Esophagus (tissue), 2 donors: ENCODE data around the gene RER1. TPM values are rescaled to one million over a fixed set of nuclear protein-coding genes. Genes with fewer than 3 reads are reported as not detected.

Experiments
- H3K27ac ChIP-seq, 2 donors: one replicate each; pipeline ENCODE4 v1.5.1; 2013; ENCODE audit warnings: low read depth in 2 of 2, mild to moderate bottlenecking in 2 of 2, inconsistent platforms in 1 of 2, low read length in 1 of 2, moderate library complexity in 1 of 2
- H3K27me3 ChIP-seq, 2 donors: one replicate each; pipeline ENCODE4 v1.6.1; 2013; ENCODE audit warnings: low read length in 2 of 2, control low read depth in 1 of 2, mild to moderate bottlenecking in 1 of 2; ENCODE audit not compliant: insufficient read depth in 2 of 2, control insufficient read depth in 1 of 2
- H3K36me3 ChIP-seq, 2 donors: one replicate each; pipeline ENCODE4 v1.6.1; 2013; ENCODE audit warnings: low read length in 1 of 2; ENCODE audit not compliant: control insufficient read depth in 2 of 2, insufficient read depth in 2 of 2
- H3K4me1 ChIP-seq, 2 donors: one replicate each; pipeline ENCODE4 v1.6.1; 2013; ENCODE audit warnings: low read length in 1 of 2; ENCODE audit not compliant: control insufficient read depth in 2 of 2, insufficient read depth in 2 of 2
- H3K4me3 ChIP-seq, 2 donors: one replicate each; pipeline ENCODE4 v1.5.1; 2013; ENCODE audit warnings: low read length in 2 of 2, mild to moderate bottlenecking in 2 of 2, low read depth in 1 of 2, moderate library complexity in 1 of 2
- H3K9me3 ChIP-seq, 2 donors: one replicate each; pipeline ENCODE4 v1.6.1; 2013; ENCODE audit warnings: mild to moderate bottlenecking in 2 of 2, low read depth in 1 of 2, low read length in 1 of 2, moderate library complexity in 1 of 2; ENCODE audit not compliant: control insufficient read depth in 2 of 2, insufficient read depth in 1 of 2
- whole genome bisulfite sequencing, 2 donors: extraction: QIAGEN DNeasy Blood & Tissue Kit; methylation state at CpG; one replicate each; pipeline ENCODE4 v1.1.7; 2013; 5-methylcytosine and 5-hydroxymethylcytosine counted together
- polyA plus RNA-seq, 2 donors: library from polyadenylated mRNA; stranded (reverse); fragments of 200-250 nt; gene quantifications; one replicate each; pipeline ENCODE4 v1.2.3, GENCODE V29; 2013
- donor health status: healthy with polysubstance abuse.
- donor health status: Bipolar disorder and iron deficiency.

The RER1 gene
- polyA plus RNA-seq, 2 donors = 85.8 to 116 TPM

DNA sequence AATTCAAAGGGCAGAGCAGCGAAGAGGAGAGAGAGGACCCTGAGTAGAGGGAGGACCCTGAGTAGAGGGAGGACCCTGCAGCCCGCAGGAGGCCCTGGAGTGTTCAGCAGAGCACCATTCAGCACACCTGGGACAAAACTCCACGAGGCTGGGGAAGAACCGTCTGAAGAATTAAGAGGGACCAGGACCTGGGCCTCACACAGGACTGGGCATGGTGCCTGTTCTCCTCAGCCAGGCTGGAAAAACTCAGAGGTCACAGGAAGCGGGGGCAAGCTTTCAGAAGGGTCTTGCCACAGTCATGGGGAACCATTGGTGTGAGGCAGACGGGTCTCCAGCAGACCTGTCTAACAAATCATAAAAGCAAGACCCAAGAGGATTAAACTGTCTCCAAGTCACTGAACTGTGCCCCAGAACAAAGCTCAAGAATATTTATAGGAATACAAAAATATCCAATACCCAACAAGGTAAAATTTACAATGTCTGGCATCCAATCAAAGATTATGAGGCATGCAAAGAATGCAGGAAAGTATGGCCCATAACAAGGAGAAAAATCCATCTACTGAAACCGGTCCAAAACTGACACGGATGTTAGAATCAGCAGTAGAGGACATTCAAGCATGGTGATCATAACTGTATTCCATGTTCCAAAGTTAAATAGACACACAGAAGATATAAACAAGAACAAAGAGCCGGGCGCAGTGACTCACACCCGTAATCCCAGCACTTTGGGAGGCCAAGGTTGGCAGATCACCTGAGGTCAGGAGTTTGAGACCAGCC, 30.9 kb upstream of the RER1 start:
- H3K4me3 ChIP-seq = no peak overlapping the region
- H3K4me1 ChIP-seq = no peaks in the 10 kb centered on the region
- H3K9me3 ChIP-seq = no peaks in the 10 kb centered on the region
- 65 to 69% methylated on average over 11 of the region's 11 CpGs for WGBS, 2 donors
- no peak overlapping the region for H3K27ac ChIP-seq
- H3K27me3 ChIP-seq = no peaks in the 10 kb centered on the region
- H3K36me3 ChIP-seq = peaks cover 0 to 2% of the 10 kb centered on the region in 2 donors

DNA sequence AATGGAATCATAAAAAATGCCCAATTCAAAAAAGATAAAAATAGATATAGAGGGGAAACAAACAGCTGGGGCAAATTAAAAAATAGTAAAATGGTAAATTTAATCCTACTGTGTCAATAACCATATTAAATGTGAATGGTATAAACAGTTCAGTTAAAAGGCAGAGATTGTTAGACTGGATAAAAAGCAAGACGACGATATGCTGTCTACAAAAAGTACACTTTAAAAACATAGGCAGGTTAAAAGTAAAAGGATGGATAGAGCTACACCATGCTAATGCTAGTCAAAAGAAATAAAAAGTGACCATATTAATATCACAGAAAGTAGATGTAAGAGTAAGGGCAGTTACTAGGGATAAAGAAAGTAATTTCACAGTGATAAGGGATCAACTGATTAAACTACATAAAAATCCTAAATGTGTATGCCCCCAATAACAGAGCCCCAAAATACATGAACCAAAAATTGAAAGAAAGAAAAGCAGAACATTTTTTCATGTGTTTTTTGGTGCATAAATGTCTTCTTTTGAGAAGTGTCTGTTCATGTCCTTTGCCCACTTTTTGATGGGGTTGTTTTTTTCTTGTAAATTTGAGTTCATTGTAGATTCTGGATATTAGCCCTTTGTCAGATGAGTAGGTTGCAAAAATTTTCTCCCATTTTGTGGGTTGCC, 27.7 kb upstream of the RER1 start:
- no peak overlapping the region for H3K27ac ChIP-seq
- no peaks in the 10 kb centered on the region for H3K27me3 ChIP-seq
- no peaks in the 10 kb centered on the region for H3K36me3 ChIP-seq
- no peaks in the 10 kb centered on the region for H3K4me1 ChIP-seq
- no peaks in the 10 kb centered on the region for H3K9me3 ChIP-seq
- WGBS, 2 donors = 98 to 100% methylated on average over 2 of the region's 2 CpGs
- no peak overlapping the region for H3K4me3 ChIP-seq

DNA sequence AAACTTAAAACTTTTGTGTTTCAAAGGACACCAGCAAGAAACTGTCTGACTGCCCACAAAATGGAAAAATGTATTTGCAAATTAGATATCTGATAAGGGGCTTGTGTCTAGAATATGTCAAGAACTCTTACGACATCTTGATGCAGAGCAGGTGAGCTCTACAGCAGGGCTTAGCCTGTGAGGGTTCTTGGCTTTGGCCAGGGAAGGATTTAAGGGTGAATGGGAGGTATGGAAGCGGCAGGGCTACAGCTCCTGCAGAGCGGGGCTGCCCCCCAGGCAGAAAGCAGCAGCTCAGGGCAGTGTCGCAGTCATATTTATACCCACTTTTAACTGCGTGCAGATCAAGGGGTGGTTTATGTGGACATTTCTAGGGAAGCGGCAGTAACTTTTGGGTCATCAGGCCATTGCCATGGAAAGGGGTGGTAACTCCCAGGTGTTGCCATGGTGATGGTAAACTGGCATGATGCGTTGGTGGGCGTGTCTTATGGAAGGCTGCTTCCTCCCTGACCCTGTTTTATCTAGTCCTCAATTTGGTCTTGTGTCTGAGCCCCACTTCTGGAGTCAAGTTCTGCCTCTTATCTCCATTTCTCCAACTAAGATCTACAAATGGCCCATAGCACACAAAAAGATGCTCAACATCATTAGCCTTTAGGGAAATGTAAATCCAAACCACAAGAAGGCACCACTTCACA, 23.4 kb upstream of the RER1 start:
- no peak overlapping the region for H3K4me3 ChIP-seq
- no peaks in the 10 kb centered on the region for H3K9me3 ChIP-seq
- 89 to 95% methylated on average over 8 of the region's 8 CpGs for WGBS, 2 donors
- no peaks in the 10 kb centered on the region for H3K27me3 ChIP-seq
- H3K27ac ChIP-seq = no peak overlapping the region
- H3K36me3 ChIP-seq = no peaks in the 10 kb centered on the region
- no peaks in the 10 kb centered on the region for H3K4me1 ChIP-seq

DNA sequence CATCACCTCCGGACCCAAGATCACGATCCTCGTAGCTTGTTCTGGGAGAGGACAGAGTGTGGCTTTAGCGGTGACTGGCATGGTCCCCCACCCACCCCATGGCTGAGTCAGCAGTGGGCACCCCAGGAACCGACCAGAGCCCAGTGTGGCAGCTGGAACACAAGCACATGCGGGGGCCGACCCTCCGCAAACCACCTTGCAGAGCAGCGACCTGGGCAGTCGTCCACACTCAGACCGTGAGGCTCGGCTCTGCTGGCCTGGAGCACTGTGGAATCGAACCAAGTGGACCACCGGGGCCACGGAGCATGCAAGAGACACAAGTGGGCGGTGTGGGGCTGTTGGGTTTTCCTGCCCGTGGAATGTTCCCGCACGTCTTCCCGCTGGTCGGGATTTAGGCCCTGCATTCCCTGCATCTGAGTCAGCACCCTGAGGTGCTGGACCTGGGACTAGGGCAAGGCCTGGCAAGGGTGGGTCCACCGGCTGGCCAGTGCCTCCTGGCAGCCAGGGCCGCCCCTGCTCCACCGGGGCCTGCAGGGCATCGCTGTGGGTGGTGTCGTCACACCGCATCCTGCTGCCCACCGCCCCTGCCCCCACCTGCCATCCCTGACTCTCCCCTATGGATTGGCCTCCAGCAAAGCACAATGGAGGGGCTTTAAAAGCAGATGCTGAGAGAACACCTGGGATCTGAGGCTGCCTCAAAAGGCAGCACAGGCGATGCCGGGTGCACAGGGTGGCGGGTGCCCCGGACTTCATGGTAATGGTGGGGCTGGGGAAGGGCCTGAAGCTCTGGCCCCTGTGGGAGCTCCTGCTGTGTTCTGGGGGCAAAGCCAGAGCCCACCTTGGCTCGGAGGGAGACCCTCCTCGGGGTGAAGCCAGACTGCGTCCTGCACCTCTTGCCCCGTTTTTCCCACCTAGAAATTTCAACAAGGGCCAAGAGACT, 18.8 kb upstream of the RER1 start:
- H3K36me3 ChIP-seq = no peaks in the 10 kb centered on the region
- no peaks in the 10 kb centered on the region for H3K9me3 ChIP-seq
- 73 to 82% methylated on average over 36 of the region's 36 CpGs for whole genome bisulfite sequencing, 2 donors
- no peaks in the 10 kb centered on the region for H3K4me1 ChIP-seq
- H3K27me3 ChIP-seq = no peaks in the 10 kb centered on the region
- H3K27ac ChIP-seq = no peak overlapping the region
- no peak overlapping the region for H3K4me3 ChIP-seq

- no peaks in the 10 kb centered on the region for H3K4me1 ChIP-seq
- H3K27ac ChIP-seq = no peak overlapping the region
- WGBS, 2 donors = 88 to 91% methylated on average over 20 of the region's 20 CpGs
- H3K36me3 ChIP-seq = no peaks in the 10 kb centered on the region
- no peaks in the 10 kb centered on the region for H3K27me3 ChIP-seq
- H3K4me3 ChIP-seq = no peak overlapping the region
- no peaks in the 10 kb centered on the region for H3K9me3 ChIP-seq
Observed at GRCh38 chr1:2373551-2374251, 17.9 kb upstream of the RER1 start.

- WGBS, 2 donors = 82% methylated on average over 17 of the region's 17 CpGs
- H3K4me1 ChIP-seq = no peaks in the 10 kb centered on the region
- H3K27me3 ChIP-seq = no peaks in the 10 kb centered on the region
- H3K36me3 ChIP-seq = no peaks in the 10 kb centered on the region
- no peaks in the 10 kb centered on the region for H3K9me3 ChIP-seq
- no peak overlapping the region for H3K4me3 ChIP-seq
- H3K27ac ChIP-seq = no peak overlapping the region
Observed at GRCh38 chr1:2374252-2375155, 17.1 kb upstream of the RER1 start.

DNA sequence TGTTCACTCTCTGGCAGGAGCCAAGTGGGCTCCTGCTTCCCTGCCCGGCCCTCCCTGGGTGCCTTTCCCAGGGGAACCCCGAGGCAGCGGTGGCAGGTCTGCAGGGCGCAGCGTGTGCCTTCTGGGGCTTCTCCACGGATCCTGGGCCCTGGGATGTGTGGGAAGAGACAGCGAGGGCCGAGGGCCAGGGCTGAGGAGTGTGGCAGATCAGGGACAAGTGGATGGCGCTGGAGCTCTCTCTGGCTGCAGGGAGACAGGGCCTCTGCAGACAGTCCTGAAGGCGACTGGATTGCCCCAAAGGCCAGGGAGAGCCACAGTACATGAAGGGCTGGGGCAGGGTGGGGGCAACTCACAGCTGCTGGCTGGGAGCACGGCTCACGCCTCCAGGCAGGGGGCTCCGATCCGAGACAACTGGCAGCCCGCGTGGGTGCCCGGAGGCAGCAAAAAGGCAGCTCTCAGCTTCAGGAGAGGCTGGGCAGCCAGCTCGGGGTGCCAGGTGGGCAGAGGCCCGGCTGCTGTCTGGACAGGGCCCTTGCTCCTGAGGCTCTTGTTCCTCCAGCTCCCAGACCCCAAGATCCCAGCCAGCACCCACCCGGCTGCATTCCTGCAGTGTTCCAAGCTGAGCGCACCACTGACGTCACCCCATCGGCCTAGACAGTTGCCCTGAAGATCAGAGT, 16.3 kb upstream of the RER1 start:
- no peaks in the 10 kb centered on the region for H3K4me1 ChIP-seq
- no peak overlapping the region for H3K4me3 ChIP-seq
- no peak overlapping the region for H3K27ac ChIP-seq
- 77 to 83% methylated on average over 20 to 23 of the region's 23 CpGs for WGBS, 2 donors
- H3K36me3 ChIP-seq = no peaks in the 10 kb centered on the region
- no peaks in the 10 kb centered on the region for H3K9me3 ChIP-seq
- no peaks in the 10 kb centered on the region for H3K27me3 ChIP-seq

GRCh38 chr1:2375923-2376260, 15.7 kb upstream of the RER1 start:
- Histone ChIP-seq H3K4me3 (no peak overlapping the region), H3K9me3 (no peaks in the 10 kb centered on the region)
- 83 to 85% methylated on average over 7 of the region's 7 CpGs for WGBS, 2 donors

More at GRCh38 chr1:2375923-2376260, 15.7 kb upstream of the RER1 start:
- no peaks in the 10 kb centered on the region for H3K27me3 ChIP-seq
- no peak overlapping the region for H3K27ac ChIP-seq
- H3K36me3 ChIP-seq = no peaks in the 10 kb centered on the region
- H3K4me1 ChIP-seq = no peaks in the 10 kb centered on the region
